ENCODE measurements around the gene IDI1.

DNA sequence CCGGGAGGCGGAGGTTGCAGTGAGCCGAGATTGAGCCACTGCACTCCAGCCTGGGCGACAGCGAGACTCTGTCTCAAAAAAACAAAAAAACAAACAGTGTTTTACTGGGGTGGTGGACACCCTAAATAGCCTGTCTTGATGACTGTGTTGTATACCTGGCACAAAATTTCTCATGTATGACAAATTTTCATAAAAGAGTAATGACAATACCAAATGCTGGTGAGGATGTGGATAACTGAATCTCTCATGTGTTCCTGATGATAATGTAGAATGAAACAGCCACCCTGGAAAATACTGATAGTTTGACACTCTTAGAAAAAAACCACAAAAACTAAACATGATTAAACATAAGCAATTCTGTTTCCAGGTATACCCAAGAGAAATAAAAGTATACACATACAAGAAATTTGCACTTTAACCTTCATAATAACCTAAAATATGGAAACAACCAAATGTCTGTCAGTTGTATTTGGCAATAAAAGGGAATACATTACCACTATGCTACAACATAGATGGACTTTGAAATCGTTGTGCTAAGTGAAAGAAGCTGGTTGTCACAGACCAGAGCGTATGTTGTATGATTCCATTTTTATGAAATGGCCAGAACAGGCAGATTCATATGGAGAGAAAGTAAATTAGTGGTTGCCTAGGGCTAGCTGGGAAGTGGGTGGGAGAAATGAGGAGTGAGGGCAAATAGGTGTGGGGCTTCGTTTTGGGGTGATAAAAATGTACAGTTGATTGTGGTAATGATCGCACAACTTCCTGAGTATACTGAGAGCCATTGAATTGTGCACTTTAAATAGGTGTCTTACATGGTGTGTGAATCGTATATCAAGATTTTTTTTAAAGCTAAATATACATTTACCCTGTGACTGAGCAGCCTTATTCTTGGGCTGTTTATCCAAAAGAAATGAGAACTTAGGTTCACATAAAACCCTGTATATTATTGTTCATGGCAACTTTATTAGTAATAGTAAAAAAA lies 19.8 kb upstream of the IDI1 start:
- TF ChIP-seq, protein P1, sequence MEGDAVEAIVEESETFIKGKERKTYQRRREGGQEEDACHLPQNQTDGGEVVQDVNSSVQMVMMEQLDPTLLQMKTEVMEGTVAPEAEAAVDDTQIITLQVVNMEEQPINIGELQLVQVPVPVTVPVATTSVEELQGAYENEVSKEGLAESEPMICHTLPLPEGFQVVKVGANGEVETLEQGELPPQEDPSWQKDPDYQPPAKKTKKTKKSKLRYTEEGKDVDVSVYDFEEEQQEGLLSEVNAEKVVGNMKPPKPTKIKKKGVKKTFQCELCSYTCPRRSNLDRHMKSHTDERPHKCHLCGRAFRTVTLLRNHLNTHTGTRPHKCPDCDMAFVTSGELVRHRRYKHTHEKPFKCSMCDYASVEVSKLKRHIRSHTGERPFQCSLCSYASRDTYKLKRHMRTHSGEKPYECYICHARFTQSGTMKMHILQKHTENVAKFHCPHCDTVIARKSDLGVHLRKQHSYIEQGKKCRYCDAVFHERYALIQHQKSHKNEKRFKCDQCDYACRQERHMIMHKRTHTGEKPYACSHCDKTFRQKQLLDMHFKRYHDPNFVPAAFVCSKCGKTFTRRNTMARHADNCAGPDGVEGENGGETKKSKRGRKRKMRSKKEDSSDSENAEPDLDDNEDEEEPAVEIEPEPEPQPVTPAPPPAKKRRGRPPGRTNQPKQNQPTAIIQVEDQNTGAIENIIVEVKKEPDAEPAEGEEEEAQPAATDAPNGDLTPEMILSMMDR (IDR thresholded peaks at IDR 0.05): no peak
- TF ChIP-seq ZFX (IDR thresholded peaks at IDR 0.05; ENCODE audit: borderline replicate concordance): no peak
